Peyer's patch (tissue), 4 donors: ENCODE results near the gene CCDC14.
A peak's percentile ranks its signal among the peaks of the same experiment; 100 is the strongest.

Experiments
- CTCF ChIP-seq, 6 experiments: fragments of 450-650 bp in 4 of 6; fragments of 200-600 bp in 2 of 6; sonication (generic) in 1 of 6; IDR thresholded peaks; one replicate each; pipeline ENCODE4 v1.5.1; 2017 to 2019; ENCODE audit warnings: antibody characterized with exemption in 6 of 6, mild to moderate bottlenecking in 3 of 6, moderate library complexity in 1 of 6
- POLR2A ChIP-seq, 2 donors: fragments of 450-650 bp; IDR thresholded peaks; one replicate each; pipeline ENCODE4 v1.5.1; 2017; ENCODE audit warnings: antibody characterized with exemption in 2 of 2, mild to moderate bottlenecking in 2 of 2, moderate library complexity in 2 of 2

GRCh38 chr3:123876858-123877257 lies 84.2 kb downstream of the CCDC14 start:
- TF ChIP-seq CTCF (IDR thresholded peaks at IDR 0.05): peak in 1 of 6 experiments; percentile 17
- no peak for TF ChIP-seq POLR2A (IDR thresholded peaks at IDR 0.05)
